H9 (cell line): ENCODE results near the gene NTRK2. TPM values are rescaled to one million over a fixed set of nuclear protein-coding genes. Genes with fewer than 3 reads are reported as not detected.

Experiments used
- DNase-seq: peaks from one replicate; pipeline ENCODE4 v3.0.0-alpha.2; 2017
- H2AFZ ChIP-seq: one replicate; pipeline ENCODE4 v1.6.1; 2013; ENCODE audit warnings: mild to moderate bottlenecking, low read length, control low read depth, moderate library complexity
- H2AK5ac ChIP-seq: 2 replicates; pipeline ENCODE4 v1.6.1; 2013; ENCODE audit warnings: low read length, control low read depth, mixed read lengths; ENCODE audit not compliant: insufficient read length
- H2BK120ac ChIP-seq: one replicate; pipeline ENCODE4 v1.6.1; 2013; ENCODE audit warnings: low read depth, mild to moderate bottlenecking, low read length, control low read depth, inconsistent platforms; ENCODE audit not compliant: poor library complexity, severe bottlenecking
- H2BK12ac ChIP-seq: 2 replicates; pipeline ENCODE4 v1.6.1; 2013; ENCODE audit warnings: low read length, control low read depth, mixed read lengths, low read depth; ENCODE audit not compliant: insufficient read length
- H2BK15ac ChIP-seq: 2 replicates; pipeline ENCODE4 v1.6.1; 2013; ENCODE audit warnings: low read depth, low read length, control low read depth
- H2BK20ac ChIP-seq: one replicate; pipeline ENCODE4 v1.6.1; 2013; ENCODE audit warnings: low read depth, mild to moderate bottlenecking, low read length, control low read depth, inconsistent platforms; ENCODE audit not compliant: poor library complexity, severe bottlenecking
- H2BK5ac ChIP-seq: 2 replicates; pipeline ENCODE4 v1.6.1; 2013; ENCODE audit warnings: low read length, control low read depth, mixed read lengths; ENCODE audit not compliant: insufficient read length
- H3K14ac ChIP-seq: 2 replicates; pipeline ENCODE4 v1.6.1; 2013; ENCODE audit warnings: low read length, control low read depth; ENCODE audit not compliant: insufficient read depth
- H3K18ac ChIP-seq: 2 replicates; pipeline ENCODE4 v1.6.1; 2013; ENCODE audit warnings: low read depth, mild to moderate bottlenecking, mixed read lengths, low read length, control low read depth; ENCODE audit not compliant: insufficient read length
- H3K23ac ChIP-seq: 2 replicates; pipeline ENCODE4 v1.6.1; 2013; ENCODE audit warnings: low read length, control low read depth, mixed read lengths, low read depth; ENCODE audit not compliant: insufficient read length
- H3K23me2 ChIP-seq: 2 replicates; pipeline ENCODE4 v1.6.1; 2013; ENCODE audit warnings: low read depth, mild to moderate bottlenecking, mixed read lengths, low read length, control low read depth; ENCODE audit not compliant: insufficient read length, poor library complexity, severe bottlenecking
- H3K27ac ChIP-seq: 2 replicates; pipeline ENCODE4 v1.5.1; 2013; ENCODE audit warnings: low read length, control low read depth, mixed read lengths, low read depth; ENCODE audit not compliant: insufficient read length
- H3K27me3 ChIP-seq: 2 replicates; pipeline ENCODE4 v1.6.1; 2013; ENCODE audit warnings: low read length, control low read depth, inconsistent platforms; ENCODE audit not compliant: insufficient read depth
- H3K4ac ChIP-seq: 2 replicates; pipeline ENCODE4 v1.6.1; 2013; ENCODE audit warnings: low read depth, mild to moderate bottlenecking, control low read depth, inconsistent platforms, low read length, moderate library complexity
- H3K4me1 ChIP-seq: 2 replicates; pipeline ENCODE4 v1.6.1; 2013; ENCODE audit warnings: low read length, control low read depth, inconsistent platforms; ENCODE audit not compliant: insufficient read depth
- H3K4me2 ChIP-seq: 2 replicates; pipeline ENCODE4 v1.6.1; 2013; ENCODE audit warnings: low read length, control low read depth, mixed read lengths; ENCODE audit not compliant: insufficient read length, insufficient read depth
- H3K56ac ChIP-seq: 2 replicates; pipeline ENCODE4 v1.6.1; 2013; ENCODE audit warnings: low read depth, mild to moderate bottlenecking, mixed read lengths, low read length, control low read depth; ENCODE audit not compliant: insufficient read length
- H3K79me1 ChIP-seq: 2 replicates; pipeline ENCODE4 v1.6.1; 2013; ENCODE audit warnings: low read depth, mild to moderate bottlenecking, moderate library complexity, low read length, control low read depth, inconsistent platforms; ENCODE audit not compliant: insufficient read depth, poor library complexity, severe bottlenecking
- H3K79me2 ChIP-seq: 2 replicates; pipeline ENCODE4 v1.6.1; 2013; ENCODE audit warnings: low read length, control low read depth, inconsistent platforms; ENCODE audit not compliant: insufficient read depth
- H3K9ac ChIP-seq: 2 replicates; pipeline ENCODE4 v1.6.1; 2013; ENCODE audit warnings: low read length, control low read depth, mixed read lengths; ENCODE audit not compliant: insufficient read length; ENCODE audit errors: extremely low read depth
- H3K9me3 ChIP-seq: one replicate; pipeline ENCODE4 v1.6.1; 2013; ENCODE audit warnings: low read depth, low read length, inconsistent platforms; ENCODE audit not compliant: control insufficient read depth
- H3T11ph ChIP-seq: one replicate; pipeline ENCODE4 v1.6.1; 2013; ENCODE audit warnings: mild to moderate bottlenecking, low read length, control low read depth, inconsistent platforms
- H4K20me1 ChIP-seq: one replicate; pipeline ENCODE4 v1.6.1; 2013; ENCODE audit not compliant: control insufficient read depth, insufficient read length, insufficient read depth
- H4K5ac ChIP-seq: 2 replicates; pipeline ENCODE4 v1.6.1; 2013; ENCODE audit warnings: low read depth, mild to moderate bottlenecking, mixed read lengths, low read length, control low read depth; ENCODE audit not compliant: insufficient read length
- H4K8ac ChIP-seq: replicated peaks from 2 replicates; pipeline ENCODE4 v1.6.1; 2013; ENCODE audit warnings: low read length, control low read depth, mixed read lengths, low read depth; ENCODE audit not compliant: insufficient read length
- H4K91ac ChIP-seq: 2 replicates; pipeline ENCODE4 v1.6.1; 2013; ENCODE audit warnings: low read depth, mild to moderate bottlenecking, moderate library complexity, mixed read lengths, low read length, control low read depth; ENCODE audit not compliant: insufficient read length
- H3K27ac Mint-ChIP-seq, 3 experiments: 2 replicates in 2 of 3; 3 replicates in 1 of 3; pipeline ENCODE4 v1.8.0; 2020 to 2021; ENCODE audit warnings: mixed read lengths in 3 of 3, mild to moderate bottlenecking in 1 of 3, moderate library complexity in 1 of 3
- H3K27me3 Mint-ChIP-seq: 2 replicates; pipeline ENCODE4 v1.8.0; 2021; ENCODE audit warnings: low read depth, mild to moderate bottlenecking, moderate library complexity, mixed read lengths
- H3K36me3 Mint-ChIP-seq, 3 experiments: 2 replicates in 2 of 3; 3 replicates in 1 of 3; pipeline ENCODE4 v1.8.0; 2020 to 2021; ENCODE audit warnings: low read depth in 3 of 3, mixed read lengths in 3 of 3; ENCODE audit not compliant: insufficient read depth in 1 of 3
- H3K4me1 Mint-ChIP-seq, 2 experiments: 2 replicates each; pipeline ENCODE4 v1.8.0; 2020; ENCODE audit warnings: mixed read lengths in 2 of 2
- H3K4me3 Mint-ChIP-seq, 2 experiments: 2 replicates in 1 of 2; 3 replicates in 1 of 2; pipeline ENCODE4 v1.8.0; 2020 to 2021; ENCODE audit warnings: mild to moderate bottlenecking in 2 of 2, mixed read lengths in 2 of 2, moderate library complexity in 1 of 2
- H3K9me3 Mint-ChIP-seq, 2 experiments: 2 replicates in 1 of 2; 3 replicates in 1 of 2; pipeline ENCODE4 v1.8.0; 2020; ENCODE audit warnings: mild to moderate bottlenecking in 2 of 2, mixed read lengths in 2 of 2, moderate library complexity in 1 of 2
- WGBS: extraction: QIAGEN DNeasy Blood & Tissue Kit; methylation state at CpG from one replicate; pipeline ENCODE4 v1.1.7; 2013; ENCODE audit warnings: missing lambda C conversion rate, low lambda C conversion rate, mixed read lengths; ENCODE audit not compliant: insufficient read length; ENCODE audit errors: extremely low coverage; 5-methylcytosine and 5-hydroxymethylcytosine counted together
- total RNA-seq: library from RNA; stranded (reverse); gene quantifications from 2 replicates; pipeline ENCODE4 v1.2.1, GENCODE V29; 2021
- TF ChIP-seq, protein P1 (sequence below): fragments of 200-600 bp; sonication (generic); conservative IDR thresholded peaks from 3 replicates; pipeline ENCODE4 v1.8.0; 2021; ENCODE audit warnings: antibody characterized with exemption, mild to moderate bottlenecking

Gene NTRK2
- total RNA-seq, 1 experiment from 2014 or later: 0.02 TPM

GRCh38 chr9:85053206-85053786 is 383.8 kb downstream of the NTRK2 start:
- H4K5ac ChIP-seq: no peak overlapping the region
- H3K36me3 Mint-ChIP-seq: peaks cover 0 to 3% (median 0%) of the 10 kb centered on the region in 3 experiments; a peak in 2 of 7 replicates
- H3K23ac ChIP-seq: no peak overlapping the region
- H2AFZ ChIP-seq: no peak overlapping the region
- TF ChIP-seq, protein P1, sequence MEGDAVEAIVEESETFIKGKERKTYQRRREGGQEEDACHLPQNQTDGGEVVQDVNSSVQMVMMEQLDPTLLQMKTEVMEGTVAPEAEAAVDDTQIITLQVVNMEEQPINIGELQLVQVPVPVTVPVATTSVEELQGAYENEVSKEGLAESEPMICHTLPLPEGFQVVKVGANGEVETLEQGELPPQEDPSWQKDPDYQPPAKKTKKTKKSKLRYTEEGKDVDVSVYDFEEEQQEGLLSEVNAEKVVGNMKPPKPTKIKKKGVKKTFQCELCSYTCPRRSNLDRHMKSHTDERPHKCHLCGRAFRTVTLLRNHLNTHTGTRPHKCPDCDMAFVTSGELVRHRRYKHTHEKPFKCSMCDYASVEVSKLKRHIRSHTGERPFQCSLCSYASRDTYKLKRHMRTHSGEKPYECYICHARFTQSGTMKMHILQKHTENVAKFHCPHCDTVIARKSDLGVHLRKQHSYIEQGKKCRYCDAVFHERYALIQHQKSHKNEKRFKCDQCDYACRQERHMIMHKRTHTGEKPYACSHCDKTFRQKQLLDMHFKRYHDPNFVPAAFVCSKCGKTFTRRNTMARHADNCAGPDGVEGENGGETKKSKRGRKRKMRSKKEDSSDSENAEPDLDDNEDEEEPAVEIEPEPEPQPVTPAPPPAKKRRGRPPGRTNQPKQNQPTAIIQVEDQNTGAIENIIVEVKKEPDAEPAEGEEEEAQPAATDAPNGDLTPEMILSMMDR: no peak
- no peaks in the 10 kb centered on the region for H3K79me2 ChIP-seq
- no peaks in the 10 kb centered on the region for H3K79me1 ChIP-seq
- H3K4me3 Mint-ChIP-seq: no peak overlapping the region
- no peak overlapping the region for H2BK120ac ChIP-seq
- no peak overlapping the region for H3K4ac ChIP-seq
- no peaks in the 10 kb centered on the region for H3K9me3 Mint-ChIP-seq
- no peak overlapping the region for H2BK20ac ChIP-seq
- H4K20me1 ChIP-seq: no peaks in the 10 kb centered on the region
- no peak overlapping the region for H4K8ac ChIP-seq
- no peak overlapping the region for H2BK5ac ChIP-seq
- no peak overlapping the region for H3T11ph ChIP-seq
- H3K27ac Mint-ChIP-seq: no peak overlapping the region
- no peak overlapping the region for H4K91ac ChIP-seq
- H3K27ac ChIP-seq: no peak overlapping the region
- no CpG with 5 or more reads among the region's 2 CpGs for WGBS
- H3K4me2 ChIP-seq: no peak overlapping the region
- H3K27me3 ChIP-seq: no peaks in the 10 kb centered on the region
- no peak overlapping the region for H3K18ac ChIP-seq
- no peak overlapping the region for H3K9ac ChIP-seq
- H3K9me3 ChIP-seq: no peaks in the 10 kb centered on the region
- H3K4me1 ChIP-seq: no peaks in the 10 kb centered on the region
- H2AK5ac ChIP-seq: no peak overlapping the region
- H2BK15ac ChIP-seq: no peak overlapping the region
- peaks cover 6% of the 10 kb centered on the region in 2 experiments for H3K4me1 Mint-ChIP-seq
- H2BK12ac ChIP-seq: no peak overlapping the region
- no peak overlapping the region for H3K56ac ChIP-seq
- DNase-seq: no peak
- no peak overlapping the region for H3K14ac ChIP-seq
- no peaks in the 10 kb centered on the region for H3K23me2 ChIP-seq
- H3K27me3 Mint-ChIP-seq: peaks cover 1% of the 10 kb centered on the region; the same call in 1 of the 2 replicates
